Measurements from ENCODE around the gene SOBP. TPM values are rescaled to one million over a fixed set of nuclear protein-coding genes. Genes with fewer than 3 reads are reported as not detected.

The SOBP gene
- total RNA-seq, 4 donors from 2014 or later, result 2.6 to 21.2 (median 8.7) TPM

DNA sequence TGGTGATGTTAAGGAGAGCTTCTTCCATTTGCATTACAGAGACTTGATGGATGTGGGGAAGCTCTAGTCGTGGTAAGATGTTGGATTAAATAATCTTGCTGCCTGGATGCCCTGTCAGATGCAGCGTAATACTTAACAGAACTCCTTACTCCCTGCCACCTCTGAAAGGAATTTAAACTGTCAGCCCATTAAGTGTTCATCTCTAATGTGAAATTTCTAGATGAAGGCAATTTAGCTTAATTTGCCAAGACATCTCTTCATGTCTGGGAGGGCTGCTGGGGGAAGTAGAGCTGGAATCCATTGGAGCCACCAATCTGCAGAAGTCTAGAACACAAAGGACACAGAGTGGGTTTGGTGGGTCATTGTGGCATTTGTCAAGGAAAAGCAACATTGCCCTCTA is 64.4 kb downstream of the SOBP start:
- no peak for DNase-seq
- Histone ChIP-seq H3K9me3 (no peaks in the 10 kb centered on the region), H3K4me1 (no peaks in the 10 kb centered on the region), H3K27ac (no peak overlapping the region), H3K4me3 (no peak overlapping the region), H3K36me3 (no peaks in the 10 kb centered on the region), H3K27me3 (no peaks in the 10 kb centered on the region)
- TF ChIP-seq POLR2A (IDR thresholded peaks at IDR 0.05), result no peak
- TF ChIP-seq, protein P1, sequence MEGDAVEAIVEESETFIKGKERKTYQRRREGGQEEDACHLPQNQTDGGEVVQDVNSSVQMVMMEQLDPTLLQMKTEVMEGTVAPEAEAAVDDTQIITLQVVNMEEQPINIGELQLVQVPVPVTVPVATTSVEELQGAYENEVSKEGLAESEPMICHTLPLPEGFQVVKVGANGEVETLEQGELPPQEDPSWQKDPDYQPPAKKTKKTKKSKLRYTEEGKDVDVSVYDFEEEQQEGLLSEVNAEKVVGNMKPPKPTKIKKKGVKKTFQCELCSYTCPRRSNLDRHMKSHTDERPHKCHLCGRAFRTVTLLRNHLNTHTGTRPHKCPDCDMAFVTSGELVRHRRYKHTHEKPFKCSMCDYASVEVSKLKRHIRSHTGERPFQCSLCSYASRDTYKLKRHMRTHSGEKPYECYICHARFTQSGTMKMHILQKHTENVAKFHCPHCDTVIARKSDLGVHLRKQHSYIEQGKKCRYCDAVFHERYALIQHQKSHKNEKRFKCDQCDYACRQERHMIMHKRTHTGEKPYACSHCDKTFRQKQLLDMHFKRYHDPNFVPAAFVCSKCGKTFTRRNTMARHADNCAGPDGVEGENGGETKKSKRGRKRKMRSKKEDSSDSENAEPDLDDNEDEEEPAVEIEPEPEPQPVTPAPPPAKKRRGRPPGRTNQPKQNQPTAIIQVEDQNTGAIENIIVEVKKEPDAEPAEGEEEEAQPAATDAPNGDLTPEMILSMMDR (IDR thresholded peaks at IDR 0.05), result no peak
- intact Hi-C loops (cut with DNase I; ENCODE audit: low total_unique reads), result no loop called here

DNA sequence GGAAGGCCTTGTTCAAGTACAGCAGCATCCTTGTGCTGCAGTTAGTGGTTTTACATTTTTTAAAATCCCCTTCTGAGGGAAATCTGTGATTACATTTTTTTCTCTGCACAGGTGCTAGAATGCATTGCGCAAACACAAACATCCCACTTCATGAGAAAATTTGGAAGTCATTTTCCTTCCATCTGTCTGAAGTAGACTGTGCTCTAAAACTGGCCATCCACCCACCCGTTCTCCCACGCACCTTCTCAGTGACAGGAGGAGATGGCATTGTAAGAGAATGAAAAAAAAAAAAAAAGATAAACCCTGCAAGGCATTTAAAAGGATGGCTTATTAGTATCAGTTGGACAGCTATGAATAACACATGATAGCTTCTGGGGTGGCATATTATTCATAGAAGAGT is 65.0 kb downstream of the SOBP start:
- Histone ChIP-seq H3K36me3 (no peaks in the 10 kb centered on the region), H3K9me3 (no peaks in the 10 kb centered on the region), H3K4me3 (no peak overlapping the region), H3K27me3 (no peaks in the 10 kb centered on the region), H3K4me1 (no peaks in the 10 kb centered on the region), H3K27ac (no peak overlapping the region)
- no peak for DNase-seq
- TF ChIP-seq POLR2A (IDR thresholded peaks at IDR 0.05), result no peak
- TF ChIP-seq, protein P1 (IDR thresholded peaks at IDR 0.05), result no peak
- intact Hi-C loops (cut with DNase I; ENCODE audit: low total_unique reads), result no loop called here

DNA sequence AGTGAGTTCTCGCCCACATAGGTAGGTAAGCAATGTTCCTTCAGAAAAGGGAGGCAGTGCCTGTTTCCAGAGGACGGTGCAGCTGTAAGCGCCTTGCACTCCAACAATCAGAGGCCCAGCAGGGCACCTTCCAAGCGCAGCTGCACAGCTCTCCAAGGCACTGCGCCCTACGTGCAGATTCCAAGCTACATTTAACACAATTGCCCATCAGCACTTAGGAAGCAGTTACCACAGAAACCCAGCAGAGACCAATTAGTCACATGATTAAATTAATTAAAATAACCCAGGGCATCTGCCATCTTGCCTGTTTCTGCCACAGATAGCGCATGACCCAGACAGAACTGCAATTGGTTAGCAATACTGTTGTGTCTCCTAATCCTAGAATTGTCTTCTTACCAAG is 65.5 kb downstream of the SOBP start:
- no peak for DNase-seq
- no peak overlapping the region for H3K4me3 ChIP-seq
- TF ChIP-seq, protein P1 (IDR thresholded peaks at IDR 0.05), result no peak
- TF ChIP-seq POLR2A (IDR thresholded peaks at IDR 0.05), result no peak
- H3K9me3 ChIP-seq, result no peaks in the 10 kb centered on the region
- no peaks in the 10 kb centered on the region for H3K27me3 ChIP-seq
- H3K4me1 ChIP-seq, result no peaks in the 10 kb centered on the region
- intact Hi-C loops (cut with DNase I; ENCODE audit: low total_unique reads), result no loop called here
- no peaks in the 10 kb centered on the region for H3K36me3 ChIP-seq
- H3K27ac ChIP-seq, result no peak overlapping the region

DNA sequence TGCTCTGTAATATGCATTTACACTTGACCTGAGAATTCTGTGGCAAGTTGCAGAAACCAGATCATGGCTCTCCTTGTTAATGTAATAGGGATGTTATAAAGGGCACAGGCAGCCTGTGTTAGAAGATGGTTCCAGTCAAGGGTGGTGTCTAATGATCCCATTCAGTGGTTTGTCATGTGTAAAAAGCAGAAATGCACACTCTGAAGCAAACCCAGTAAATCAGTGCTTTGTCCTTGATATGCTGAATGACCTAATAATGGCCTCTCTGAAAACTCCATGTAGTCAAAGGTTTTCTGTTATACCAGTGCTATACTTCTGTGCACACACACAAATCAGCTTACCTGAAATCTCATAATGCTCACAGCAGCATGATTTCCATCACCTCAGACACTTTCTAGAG is 66.2 kb downstream of the SOBP start:
- H3K27me3 ChIP-seq, result no peaks in the 10 kb centered on the region
- DNase-seq, result no peak
- H3K36me3 ChIP-seq, result no peaks in the 10 kb centered on the region
- H3K4me1 ChIP-seq, result no peaks in the 10 kb centered on the region
- H3K4me3 ChIP-seq, result no peak overlapping the region
- no peaks in the 10 kb centered on the region for H3K9me3 ChIP-seq
- H3K27ac ChIP-seq, result no peak overlapping the region
- no peak for TF ChIP-seq POLR2A (IDR thresholded peaks at IDR 0.05)
- TF ChIP-seq, protein P1 (IDR thresholded peaks at IDR 0.05), result no peak
- intact Hi-C loops (cut with DNase I; ENCODE audit: low total_unique reads), result no loop called here

DNA sequence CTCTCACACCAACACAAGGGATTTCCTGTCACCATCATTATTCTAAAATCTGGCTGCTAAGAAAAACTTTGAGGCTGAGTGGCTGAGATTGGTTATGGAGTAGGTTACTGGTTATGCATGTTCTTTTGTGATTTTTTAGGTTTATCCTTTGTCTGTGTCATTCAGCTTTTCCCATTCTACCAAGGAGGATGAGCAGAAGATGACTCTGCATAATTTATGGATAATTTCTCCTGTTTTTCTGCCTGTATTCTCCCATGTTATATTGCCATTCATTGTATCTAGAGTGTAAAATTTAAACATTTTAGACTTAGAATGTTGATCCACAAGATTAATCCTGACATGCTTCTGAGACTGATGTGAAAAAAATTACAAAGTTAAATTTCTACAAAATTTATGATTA is 67.8 kb downstream of the SOBP start:
- no peak for DNase-seq
- no peaks in the 10 kb centered on the region for H3K27me3 ChIP-seq
- intact Hi-C loops (cut with DNase I; ENCODE audit: low total_unique reads), result no loop called here
- H3K9me3 ChIP-seq, result no peaks in the 10 kb centered on the region
- TF ChIP-seq POLR2A (IDR thresholded peaks at IDR 0.05), result no peak
- TF ChIP-seq, protein P1 (IDR thresholded peaks at IDR 0.05), result no peak
- no peak overlapping the region for H3K4me3 ChIP-seq
- no peaks in the 10 kb centered on the region for H3K4me1 ChIP-seq
- no peaks in the 10 kb centered on the region for H3K36me3 ChIP-seq
- no peak overlapping the region for H3K27ac ChIP-seq
